OCI-LY1 (cell line): ENCODE measurements around the gene CFAP251.

Source experiments
- EZH2 ChIP-seq: fragments of 200-600 bp; sonication (generic), shearing (Covaris generic); IDR thresholded peaks from 2 replicates; pipeline ENCODE4 v1.8.0; 2017; ENCODE audit warnings: borderline replicate concordance, mixed run types, mild to moderate bottlenecking, antibody characterized with exemption, low read length, moderate library complexity, mixed read lengths
- TF ChIP-seq, protein P1 (sequence below): fragments of 200-600 bp; sonication (generic), shearing (Covaris generic); IDR thresholded peaks from 2 replicates; pipeline ENCODE4 v1.5.1; 2017; ENCODE audit warnings: mild to moderate bottlenecking, antibody characterized with exemption, low read length, moderate library complexity, mixed read lengths

DNA sequence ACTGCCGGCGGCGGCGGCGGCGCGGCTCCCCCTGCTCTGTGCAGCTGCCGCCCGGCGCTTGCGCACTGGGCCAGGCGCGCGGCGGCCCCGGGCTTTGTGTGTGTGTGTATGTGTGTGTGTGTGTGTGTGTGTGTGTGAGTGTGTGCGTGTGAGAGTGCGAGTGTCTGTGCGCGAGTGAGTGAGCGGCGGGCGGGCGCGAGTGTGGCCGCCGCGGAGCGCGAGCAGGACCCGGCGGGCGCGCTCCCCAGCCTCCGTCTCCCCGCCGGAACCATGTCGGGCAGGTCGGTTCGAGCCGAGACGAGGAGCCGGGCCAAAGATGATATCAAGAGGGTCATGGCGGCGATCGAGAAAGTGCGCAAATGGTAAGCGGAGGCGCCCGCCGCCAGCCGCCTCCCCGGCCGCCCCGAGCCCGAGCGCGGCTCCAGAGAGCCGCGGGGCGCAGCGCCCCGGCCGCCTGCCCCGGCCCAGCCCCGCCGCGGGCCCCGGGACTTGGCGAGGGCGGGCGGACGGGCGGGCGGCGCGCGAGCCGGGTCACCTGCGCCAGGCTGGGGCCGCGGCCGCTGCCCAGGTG lies 103.5 kb downstream of the CFAP251 start, which contains the start of gene BCL7A:
- TF ChIP-seq, protein P1, sequence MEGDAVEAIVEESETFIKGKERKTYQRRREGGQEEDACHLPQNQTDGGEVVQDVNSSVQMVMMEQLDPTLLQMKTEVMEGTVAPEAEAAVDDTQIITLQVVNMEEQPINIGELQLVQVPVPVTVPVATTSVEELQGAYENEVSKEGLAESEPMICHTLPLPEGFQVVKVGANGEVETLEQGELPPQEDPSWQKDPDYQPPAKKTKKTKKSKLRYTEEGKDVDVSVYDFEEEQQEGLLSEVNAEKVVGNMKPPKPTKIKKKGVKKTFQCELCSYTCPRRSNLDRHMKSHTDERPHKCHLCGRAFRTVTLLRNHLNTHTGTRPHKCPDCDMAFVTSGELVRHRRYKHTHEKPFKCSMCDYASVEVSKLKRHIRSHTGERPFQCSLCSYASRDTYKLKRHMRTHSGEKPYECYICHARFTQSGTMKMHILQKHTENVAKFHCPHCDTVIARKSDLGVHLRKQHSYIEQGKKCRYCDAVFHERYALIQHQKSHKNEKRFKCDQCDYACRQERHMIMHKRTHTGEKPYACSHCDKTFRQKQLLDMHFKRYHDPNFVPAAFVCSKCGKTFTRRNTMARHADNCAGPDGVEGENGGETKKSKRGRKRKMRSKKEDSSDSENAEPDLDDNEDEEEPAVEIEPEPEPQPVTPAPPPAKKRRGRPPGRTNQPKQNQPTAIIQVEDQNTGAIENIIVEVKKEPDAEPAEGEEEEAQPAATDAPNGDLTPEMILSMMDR, result no peak
- no peak for TF ChIP-seq EZH2
